SK-N-MC (cell line): Measurements from ENCODE around the gene ACTN3.

Experiments
- EZH2 ChIP-seq: fragments of 200-600 bp; sonication (generic); IDR thresholded peaks from one replicate; pipeline ENCODE4 v1.6.1; 2017; ENCODE audit warnings: antibody characterized with exemption
- POLR2AphosphoS5 ChIP-seq: IDR thresholded peaks from 2 replicates; pipeline ENCODE4 v1.6.1; 2012; ENCODE audit warnings: mild to moderate bottlenecking, low read depth, low read length, borderline replicate concordance

DNA sequence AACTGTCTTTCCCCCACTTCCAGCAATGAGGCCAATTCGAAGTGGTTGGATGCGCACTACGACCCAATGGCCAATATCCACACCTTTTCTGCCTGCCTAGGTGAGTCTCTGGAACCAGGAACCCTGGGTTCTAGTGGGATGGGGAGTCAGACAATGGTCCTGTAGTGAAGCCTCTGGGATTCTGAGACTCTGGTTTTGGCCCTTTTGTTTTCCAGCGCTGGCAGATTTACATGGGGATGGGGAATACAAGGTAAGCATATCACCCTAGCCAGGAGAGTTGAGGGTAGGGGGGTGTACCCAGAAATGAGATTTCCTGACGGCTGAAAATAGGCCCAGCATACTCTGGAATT is 35.7 kb upstream of the ACTN3 start:
- TF ChIP-seq EZH2, result no peak
- TF ChIP-seq POLR2AphosphoS5, result no peak
